ENCODE results near the gene AP3S2. TPM values are rescaled to one million over a fixed set of nuclear protein-coding genes. Genes with fewer than 3 reads are reported as not detected.

The AP3S2 gene
- total RNA-seq, 1 donor from 2014 or later = 60.5 TPM

GRCh38 chr15:89810837-89811236 is 83.0 kb downstream of the AP3S2 start:
- TF ChIP-seq, protein P1, sequence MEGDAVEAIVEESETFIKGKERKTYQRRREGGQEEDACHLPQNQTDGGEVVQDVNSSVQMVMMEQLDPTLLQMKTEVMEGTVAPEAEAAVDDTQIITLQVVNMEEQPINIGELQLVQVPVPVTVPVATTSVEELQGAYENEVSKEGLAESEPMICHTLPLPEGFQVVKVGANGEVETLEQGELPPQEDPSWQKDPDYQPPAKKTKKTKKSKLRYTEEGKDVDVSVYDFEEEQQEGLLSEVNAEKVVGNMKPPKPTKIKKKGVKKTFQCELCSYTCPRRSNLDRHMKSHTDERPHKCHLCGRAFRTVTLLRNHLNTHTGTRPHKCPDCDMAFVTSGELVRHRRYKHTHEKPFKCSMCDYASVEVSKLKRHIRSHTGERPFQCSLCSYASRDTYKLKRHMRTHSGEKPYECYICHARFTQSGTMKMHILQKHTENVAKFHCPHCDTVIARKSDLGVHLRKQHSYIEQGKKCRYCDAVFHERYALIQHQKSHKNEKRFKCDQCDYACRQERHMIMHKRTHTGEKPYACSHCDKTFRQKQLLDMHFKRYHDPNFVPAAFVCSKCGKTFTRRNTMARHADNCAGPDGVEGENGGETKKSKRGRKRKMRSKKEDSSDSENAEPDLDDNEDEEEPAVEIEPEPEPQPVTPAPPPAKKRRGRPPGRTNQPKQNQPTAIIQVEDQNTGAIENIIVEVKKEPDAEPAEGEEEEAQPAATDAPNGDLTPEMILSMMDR (IDR thresholded peaks at IDR 0.05; ENCODE audit: partially characterized antibody, unreplicated experiment) = no peak
- no peak for DNase-seq
- Mint-ChIP-seq H3K27ac (ENCODE audit: unreplicated experiment) (no peak overlapping the region), H3K4me1 (ENCODE audit: low read depth, unreplicated experiment) (no peaks in the 10 kb centered on the region), H3K27me3 (ENCODE audit: unreplicated experiment) (peaks cover 12% of the 10 kb centered on the region), H3K9me3 (ENCODE audit: unreplicated experiment) (peaks cover 3% of the 10 kb centered on the region), H3K4me3 (ENCODE audit: unreplicated experiment) (no peak overlapping the region), H3K36me3 (ENCODE audit: unreplicated experiment) (peaks cover 5% of the 10 kb centered on the region)

DNA sequence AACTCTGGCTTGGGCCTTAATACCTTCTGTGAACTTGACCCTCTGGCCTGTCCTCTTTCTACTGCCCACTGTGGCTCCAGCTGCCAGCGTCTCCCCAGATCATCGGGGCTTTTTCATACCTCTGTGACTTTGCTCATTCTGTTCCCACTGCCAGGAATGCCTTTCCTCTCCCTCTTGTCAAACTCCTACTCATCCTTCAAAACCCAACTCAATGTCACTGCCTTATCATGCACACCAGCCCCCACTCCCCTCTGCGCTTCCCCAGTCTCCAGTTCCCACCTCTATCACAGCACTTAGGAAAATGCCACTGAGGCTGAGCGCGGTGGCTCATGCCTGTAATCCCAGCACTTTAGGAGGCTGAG is 84.0 kb downstream of the AP3S2 start:
- peaks cover under 1% of the 10 kb centered on the region for H3K36me3 Mint-ChIP-seq (ENCODE audit: unreplicated experiment)
- peaks cover 3% of the 10 kb centered on the region for H3K9me3 Mint-ChIP-seq (ENCODE audit: unreplicated experiment)
- no peaks in the 10 kb centered on the region for H3K4me1 Mint-ChIP-seq (ENCODE audit: low read depth, unreplicated experiment)
- TF ChIP-seq, protein P1 (IDR thresholded peaks at IDR 0.05; ENCODE audit: partially characterized antibody, unreplicated experiment) = no peak
- peaks cover 6% of the 10 kb centered on the region for H3K27me3 Mint-ChIP-seq (ENCODE audit: unreplicated experiment)
- H3K4me3 Mint-ChIP-seq (ENCODE audit: unreplicated experiment) = no peak overlapping the region
- no peak overlapping the region for H3K27ac Mint-ChIP-seq (ENCODE audit: unreplicated experiment)
- DNase-seq = no peak

DNA sequence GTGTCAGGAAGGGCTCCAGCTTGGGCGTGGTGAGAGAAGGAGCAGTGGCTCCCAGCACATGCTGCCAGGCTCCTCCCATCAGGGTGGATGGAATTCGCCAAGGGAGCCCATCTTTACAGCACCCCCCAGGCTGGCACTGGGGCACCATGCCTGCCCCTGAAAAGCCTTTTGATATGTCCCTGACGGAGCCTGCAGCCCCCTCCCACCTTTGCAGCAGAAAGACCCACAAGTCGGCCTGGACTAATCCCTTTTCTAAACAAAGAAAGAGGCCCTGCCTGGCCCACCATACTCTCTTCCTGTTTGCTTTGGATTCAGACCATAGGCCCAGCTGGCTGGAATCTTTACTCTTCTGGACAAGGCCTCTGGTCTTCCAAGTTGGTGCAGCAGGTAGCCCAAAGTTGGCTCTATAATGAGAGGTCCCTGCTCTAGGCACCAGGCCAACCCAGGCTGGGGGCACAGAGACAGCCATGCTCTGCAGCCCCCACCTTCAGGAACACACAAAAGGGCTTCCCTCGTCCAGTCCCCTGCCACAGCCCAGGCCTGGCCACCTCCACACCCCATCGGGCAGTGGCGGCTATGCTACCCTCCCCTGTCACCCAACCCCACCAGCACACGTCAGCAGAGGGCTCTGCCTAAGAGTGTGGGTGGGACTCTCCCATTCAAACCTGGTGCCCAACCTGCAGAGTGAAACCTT is 84.6 kb downstream of the AP3S2 start:
- H3K9me3 Mint-ChIP-seq (ENCODE audit: unreplicated experiment) = peaks cover 3% of the 10 kb centered on the region
- TF ChIP-seq, protein P1 (IDR thresholded peaks at IDR 0.05; ENCODE audit: partially characterized antibody, unreplicated experiment) = no peak
- peaks cover 4% of the 10 kb centered on the region for H3K36me3 Mint-ChIP-seq (ENCODE audit: unreplicated experiment)
- no peak overlapping the region for H3K4me3 Mint-ChIP-seq (ENCODE audit: unreplicated experiment)
- no peak overlapping the region for H3K27ac Mint-ChIP-seq (ENCODE audit: unreplicated experiment)
- DNase-seq = no peak
- peaks cover 8% of the 10 kb centered on the region for H3K27me3 Mint-ChIP-seq (ENCODE audit: unreplicated experiment)
- no peaks in the 10 kb centered on the region for H3K4me1 Mint-ChIP-seq (ENCODE audit: low read depth, unreplicated experiment)

- no peak for DNase-seq
- TF ChIP-seq, protein P1 (IDR thresholded peaks at IDR 0.05; ENCODE audit: partially characterized antibody, unreplicated experiment) = no peak
- Mint-ChIP-seq H3K4me1 (ENCODE audit: low read depth, unreplicated experiment) (no peaks in the 10 kb centered on the region), H3K27ac (ENCODE audit: unreplicated experiment) (no peak overlapping the region), H3K9me3 (ENCODE audit: unreplicated experiment) (peaks cover 3% of the 10 kb centered on the region), H3K36me3 (ENCODE audit: unreplicated experiment) (peaks cover 4% of the 10 kb centered on the region), H3K4me3 (ENCODE audit: unreplicated experiment) (no peak overlapping the region), H3K27me3 (ENCODE audit: unreplicated experiment) (peaks cover 8% of the 10 kb centered on the region)
Measured at GRCh38 chr15:89808160-89808870, 85.5 kb downstream of the AP3S2 start.

DNA sequence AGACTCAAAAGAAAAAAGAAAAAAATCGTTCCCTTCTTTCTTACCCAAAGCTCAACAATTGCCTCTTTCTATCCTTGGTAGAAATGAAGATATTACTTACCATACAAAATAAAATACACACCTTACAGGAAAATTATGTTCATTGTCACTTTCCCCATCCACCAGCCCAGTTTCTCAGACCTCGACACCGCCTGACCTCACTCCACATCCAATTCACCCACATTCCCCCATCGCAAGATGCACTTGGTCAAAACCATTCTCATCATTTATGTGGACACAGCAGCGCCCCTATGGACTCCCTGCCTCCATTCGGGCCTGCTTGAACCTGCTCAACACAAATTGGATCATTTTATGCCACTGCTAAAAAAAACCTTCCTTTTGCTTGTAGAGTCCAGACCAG is 86.1 kb downstream of the AP3S2 start:
- Mint-ChIP-seq H3K27me3 (ENCODE audit: unreplicated experiment) (peaks cover 7% of the 10 kb centered on the region), H3K9me3 (ENCODE audit: unreplicated experiment) (peaks cover 3% of the 10 kb centered on the region), H3K27ac (ENCODE audit: unreplicated experiment) (no peak overlapping the region), H3K4me3 (ENCODE audit: unreplicated experiment) (no peak overlapping the region), H3K4me1 (ENCODE audit: low read depth, unreplicated experiment) (no peaks in the 10 kb centered on the region), H3K36me3 (ENCODE audit: unreplicated experiment) (peaks cover 4% of the 10 kb centered on the region)
- TF ChIP-seq, protein P1 (IDR thresholded peaks at IDR 0.05; ENCODE audit: partially characterized antibody, unreplicated experiment) = no peak
- DNase-seq = no peak

Data from glutamatergic neuron (in vitro differentiated cells).